CD4-positive, alpha-beta T cell treated with Interleukin-10 for 1 hour (primary cell): ENCODE results near the gene LUC7L3.
"Not testable (repeated sequence)": the region's sequence is repeated elsewhere in the genome, so short reads cannot be mapped to it uniquely, and the experiment has no call there.

ENCODE experiments used
- DNase-seq: peaks from one replicate; pipeline ENCODE4 v3.0.0-alpha.2; 2020

LUC7L3 gene

GRCh38 chr17:50790618-50791017, 71.2 kb downstream of the LUC7L3 start:
- DNase-seq, result no peak

- no peak for DNase-seq
Observed at GRCh38 chr17:50792132-50792531, 72.7 kb downstream of the LUC7L3 start.

GRCh38 chr17:50793007-50793406, 73.6 kb downstream of the LUC7L3 start:
- DNase-seq, result no peak

GRCh38 chr17:50794361-50794760, 75.0 kb downstream of the LUC7L3 start:
- DNase-seq, result no peak

- no peak for DNase-seq
Observed at GRCh38 chr17:50797135-50797810, 77.9 kb downstream of the LUC7L3 start.

GRCh38 chr17:50798424-50799288, 79.3 kb downstream of the LUC7L3 start:
- no peak for DNase-seq

GRCh38 chr17:50799582-50799981, 80.2 kb downstream of the LUC7L3 start:
- DNase-seq, result no peak

- DNase-seq, result no peak
Observed at GRCh38 chr17:50800196-50800700, 80.8 kb downstream of the LUC7L3 start.

GRCh38 chr17:50802609-50803571, 83.5 kb downstream of the LUC7L3 start:
- DNase-seq, result no peak

- no peak for DNase-seq
Observed at GRCh38 chr17:50803676-50804075, 84.3 kb downstream of the LUC7L3 start.

GRCh38 chr17:50804749-50805475, 85.5 kb downstream of the LUC7L3 start:
- DNase-seq, result not testable (repeated sequence)

GRCh38 chr17:50805486-50805885, 86.1 kb downstream of the LUC7L3 start:
- no peak for DNase-seq
